Measurements from ENCODE around the gene HOXD11.

Gene HOXD11

GRCh38 chr2:176084611-176085119, 22.4 kb upstream of the HOXD11 start:
- Histone ChIP-seq H3K4me3 (ENCODE audit: low read length) (no peak overlapping the region), H3K27me3 (ENCODE audit: control insufficient read depth, insufficient read depth, low read length) (peaks cover 79% of the 10 kb centered on the region)

GRCh38 chr2:176085120-176085788, 21.8 kb upstream of the HOXD11 start:
- Histone ChIP-seq H3K27me3 (ENCODE audit: control insufficient read depth, insufficient read depth, low read length) (peaks cover 80% of the 10 kb centered on the region), H3K27ac (ENCODE audit: low read depth, low read length) (no peak overlapping the region), H3K36me3 (ENCODE audit: control insufficient read depth, insufficient read depth, low read length) (no peaks in the 10 kb centered on the region), H3K9ac (ENCODE audit: low read length) (no peak overlapping the region), H3K4me1 (ENCODE audit: control insufficient read depth, insufficient read depth, low read length) (no peaks in the 10 kb centered on the region), H3K4me3 (ENCODE audit: low read length) (no peak overlapping the region)

More at GRCh38 chr2:176084611-176085119, 22.4 kb upstream of the HOXD11 start:
- Histone ChIP-seq H3K9ac (ENCODE audit: low read length) (no peak overlapping the region), H3K36me3 (ENCODE audit: control insufficient read depth, insufficient read depth, low read length) (no peaks in the 10 kb centered on the region), H3K27ac (ENCODE audit: low read depth, low read length) (no peak overlapping the region), H3K4me1 (ENCODE audit: control insufficient read depth, insufficient read depth, low read length) (no peaks in the 10 kb centered on the region)

- peaks cover 75% of the 10 kb centered on the region for H3K27me3 ChIP-seq (ENCODE audit: control insufficient read depth, insufficient read depth, low read length)
- no peak overlapping the region for H3K27ac ChIP-seq (ENCODE audit: low read depth, low read length)
- H3K9ac ChIP-seq (ENCODE audit: low read length): no peak overlapping the region
- H3K4me3 ChIP-seq (ENCODE audit: low read length): no peak overlapping the region
- no peaks in the 10 kb centered on the region for H3K4me1 ChIP-seq (ENCODE audit: control insufficient read depth, insufficient read depth, low read length)
- H3K36me3 ChIP-seq (ENCODE audit: control insufficient read depth, insufficient read depth, low read length): no peaks in the 10 kb centered on the region
Measured at GRCh38 chr2:176085861-176086771, 21.0 kb upstream of the HOXD11 start.

GRCh38 chr2:176087330-176088047, 19.6 kb upstream of the HOXD11 start:
- H3K27ac ChIP-seq (ENCODE audit: low read depth, low read length): no peak overlapping the region
- no peaks in the 10 kb centered on the region for H3K36me3 ChIP-seq (ENCODE audit: control insufficient read depth, insufficient read depth, low read length)
- H3K27me3 ChIP-seq (ENCODE audit: control insufficient read depth, insufficient read depth, low read length): peaks cover 73% of the 10 kb centered on the region
- H3K9ac ChIP-seq (ENCODE audit: low read length): no peak overlapping the region
- no peaks in the 10 kb centered on the region for H3K4me1 ChIP-seq (ENCODE audit: control insufficient read depth, insufficient read depth, low read length)
- H3K4me3 ChIP-seq (ENCODE audit: low read length): peak overlapping the region; percentile 55

- Histone ChIP-seq H3K4me1 (ENCODE audit: control insufficient read depth, insufficient read depth, low read length) (peaks cover 2% of the 10 kb centered on the region), H3K9ac (ENCODE audit: low read length) (no peak overlapping the region), H3K27me3 (ENCODE audit: control insufficient read depth, insufficient read depth, low read length) (peaks cover 70% of the 10 kb centered on the region), H3K36me3 (ENCODE audit: control insufficient read depth, insufficient read depth, low read length) (no peaks in the 10 kb centered on the region), H3K27ac (ENCODE audit: low read depth, low read length) (no peak overlapping the region), H3K4me3 (ENCODE audit: low read length) (peak overlapping the region; percentile 55)
Measured at GRCh38 chr2:176088048-176088936, 18.8 kb upstream of the HOXD11 start.

GRCh38 chr2:176088937-176089842, 17.9 kb upstream of the HOXD11 start:
- H3K4me1 ChIP-seq (ENCODE audit: control insufficient read depth, insufficient read depth, low read length): peaks cover 3% of the 10 kb centered on the region
- no peak overlapping the region for H3K9ac ChIP-seq (ENCODE audit: low read length)
- no peak overlapping the region for H3K4me3 ChIP-seq (ENCODE audit: low read length)
- no peaks in the 10 kb centered on the region for H3K36me3 ChIP-seq (ENCODE audit: control insufficient read depth, insufficient read depth, low read length)
- no peak overlapping the region for H3K27ac ChIP-seq (ENCODE audit: low read depth, low read length)
- peaks cover 66% of the 10 kb centered on the region for H3K27me3 ChIP-seq (ENCODE audit: control insufficient read depth, insufficient read depth, low read length)

GRCh38 chr2:176089843-176090395, 17.2 kb upstream of the HOXD11 start:
- Histone ChIP-seq H3K36me3 (ENCODE audit: control insufficient read depth, insufficient read depth, low read length) (no peaks in the 10 kb centered on the region), H3K4me1 (ENCODE audit: control insufficient read depth, insufficient read depth, low read length) (peaks cover 3% of the 10 kb centered on the region), H3K9ac (ENCODE audit: low read length) (no peak overlapping the region), H3K27ac (ENCODE audit: low read depth, low read length) (no peak overlapping the region), H3K27me3 (ENCODE audit: control insufficient read depth, insufficient read depth, low read length) (peaks cover 65% of the 10 kb centered on the region), H3K4me3 (ENCODE audit: low read length) (no peak overlapping the region)

GRCh38 chr2:176090862-176091261, 16.2 kb upstream of the HOXD11 start:
- H3K27me3 ChIP-seq (ENCODE audit: control insufficient read depth, insufficient read depth, low read length): peaks cover 62% of the 10 kb centered on the region
- no peak overlapping the region for H3K27ac ChIP-seq (ENCODE audit: low read depth, low read length)
- H3K4me1 ChIP-seq (ENCODE audit: control insufficient read depth, insufficient read depth, low read length): peaks cover 3% of the 10 kb centered on the region
- no peak overlapping the region for H3K9ac ChIP-seq (ENCODE audit: low read length)
- no peaks in the 10 kb centered on the region for H3K36me3 ChIP-seq (ENCODE audit: control insufficient read depth, insufficient read depth, low read length)
- no peak overlapping the region for H3K4me3 ChIP-seq (ENCODE audit: low read length)

GRCh38 chr2:176091329-176092258, 15.5 kb upstream of the HOXD11 start:
- H3K27me3 ChIP-seq (ENCODE audit: control insufficient read depth, insufficient read depth, low read length): peaks cover 55% of the 10 kb centered on the region
- peaks cover 3% of the 10 kb centered on the region for H3K4me1 ChIP-seq (ENCODE audit: control insufficient read depth, insufficient read depth, low read length)
- H3K4me3 ChIP-seq (ENCODE audit: low read length): no peak overlapping the region
- H3K27ac ChIP-seq (ENCODE audit: low read depth, low read length): no peak overlapping the region
- no peaks in the 10 kb centered on the region for H3K36me3 ChIP-seq (ENCODE audit: control insufficient read depth, insufficient read depth, low read length)
- no peak overlapping the region for H3K9ac ChIP-seq (ENCODE audit: low read length)
